G401.6 (cell line): Measurements from ENCODE around the gene DLGAP4.

Experiments
- FAIRE-seq: peaks from 2 replicates; lab custom pipeline; 2012; peaks lifted over from hg19 to GRCh38; lab: Jason Lieb, UNC

DLGAP4 gene

GRCh38 chr20:36353740-36354139, 47.6 kb downstream of the DLGAP4 start:
- FAIRE-seq = no peak

DNA sequence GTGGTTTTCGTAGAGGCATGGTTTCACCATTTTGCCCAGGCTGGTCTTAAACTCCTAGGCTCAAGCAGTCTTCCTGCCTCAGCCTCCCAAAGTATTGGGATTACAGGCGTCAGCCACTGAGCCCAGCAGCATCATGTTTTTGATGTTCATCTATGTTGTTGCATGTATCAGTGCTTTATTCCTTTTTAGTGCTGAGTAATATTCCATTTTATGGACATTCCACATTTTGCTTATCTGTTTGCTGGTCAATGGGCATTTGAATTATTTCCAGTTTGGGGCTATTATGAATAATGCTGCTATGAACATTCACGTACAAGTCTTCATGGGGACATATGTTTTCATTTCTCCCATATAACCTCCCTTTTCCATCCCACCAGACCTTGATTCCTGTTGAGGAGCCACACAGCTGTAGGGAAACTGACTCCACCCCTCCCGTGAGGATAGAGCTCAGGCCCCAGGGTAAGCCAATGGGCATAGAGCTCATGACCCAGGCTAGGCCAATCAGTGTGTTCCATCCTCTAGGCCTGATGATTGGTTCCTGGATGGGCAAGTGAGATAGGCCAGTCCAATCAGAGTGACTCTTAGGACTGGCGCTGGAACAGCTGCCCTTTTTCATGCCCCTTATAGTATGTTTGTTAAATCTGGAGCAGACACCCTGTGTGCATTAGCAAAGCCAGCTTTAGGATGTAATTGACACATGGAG, 49.5 kb downstream of the DLGAP4 start:
- FAIRE-seq = no peak

GRCh38 chr20:36359668-36360406, 53.7 kb downstream of the DLGAP4 start:
- FAIRE-seq = no peak

- FAIRE-seq = no peak
Observed at GRCh38 chr20:36360429-36360828, 54.3 kb downstream of the DLGAP4 start.

DNA sequence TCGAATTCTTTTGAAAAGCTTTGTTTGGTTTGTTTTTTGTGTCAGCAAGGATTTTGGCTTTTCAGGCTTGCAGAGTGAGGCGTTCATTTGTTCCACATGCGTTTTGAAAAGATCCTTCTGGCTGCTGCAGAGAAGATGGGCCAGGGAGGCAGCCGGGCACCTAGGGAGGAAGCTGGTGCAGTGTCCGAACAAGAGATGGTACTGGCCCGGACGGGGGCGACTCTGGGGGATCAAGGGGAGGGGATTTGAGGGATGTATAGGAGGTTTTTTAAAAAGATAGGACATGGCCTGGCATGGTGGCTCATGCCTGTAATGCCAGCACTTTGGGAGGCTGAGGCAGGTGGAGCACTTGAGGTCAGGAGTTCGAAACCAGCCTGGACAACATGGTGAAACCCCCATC, 55.3 kb downstream of the DLGAP4 start:
- FAIRE-seq = no peak

GRCh38 chr20:36362261-36362660, 56.1 kb downstream of the DLGAP4 start:
- no peak for FAIRE-seq

GRCh38 chr20:36362978-36363713, 57.0 kb downstream of the DLGAP4 start:
- FAIRE-seq = no peak

DNA sequence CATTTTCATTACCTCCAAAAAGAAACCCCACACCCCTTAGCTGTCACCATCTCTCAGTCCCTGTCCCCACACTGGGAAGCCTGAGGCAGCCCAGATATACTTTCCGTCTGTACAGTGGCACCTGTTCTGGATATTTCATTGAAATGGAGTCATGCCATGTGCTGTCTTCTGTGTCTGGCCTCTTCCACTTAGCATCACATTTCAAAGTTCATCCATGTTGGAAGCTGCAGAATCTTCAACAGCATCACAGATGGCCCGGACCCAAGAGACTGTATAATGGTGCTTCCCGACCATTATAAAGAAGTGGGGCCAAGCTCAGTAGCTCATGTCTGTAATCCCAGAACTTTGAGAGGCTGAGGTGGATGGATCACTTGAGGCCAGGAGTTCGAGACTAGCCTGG, 58.4 kb downstream of the DLGAP4 start:
- FAIRE-seq = no peak

GRCh38 chr20:36366623-36367369, 60.7 kb downstream of the DLGAP4 start:
- no peak for FAIRE-seq

- FAIRE-seq = no peak
Observed at GRCh38 chr20:36367370-36367745, 61.2 kb downstream of the DLGAP4 start.

DNA sequence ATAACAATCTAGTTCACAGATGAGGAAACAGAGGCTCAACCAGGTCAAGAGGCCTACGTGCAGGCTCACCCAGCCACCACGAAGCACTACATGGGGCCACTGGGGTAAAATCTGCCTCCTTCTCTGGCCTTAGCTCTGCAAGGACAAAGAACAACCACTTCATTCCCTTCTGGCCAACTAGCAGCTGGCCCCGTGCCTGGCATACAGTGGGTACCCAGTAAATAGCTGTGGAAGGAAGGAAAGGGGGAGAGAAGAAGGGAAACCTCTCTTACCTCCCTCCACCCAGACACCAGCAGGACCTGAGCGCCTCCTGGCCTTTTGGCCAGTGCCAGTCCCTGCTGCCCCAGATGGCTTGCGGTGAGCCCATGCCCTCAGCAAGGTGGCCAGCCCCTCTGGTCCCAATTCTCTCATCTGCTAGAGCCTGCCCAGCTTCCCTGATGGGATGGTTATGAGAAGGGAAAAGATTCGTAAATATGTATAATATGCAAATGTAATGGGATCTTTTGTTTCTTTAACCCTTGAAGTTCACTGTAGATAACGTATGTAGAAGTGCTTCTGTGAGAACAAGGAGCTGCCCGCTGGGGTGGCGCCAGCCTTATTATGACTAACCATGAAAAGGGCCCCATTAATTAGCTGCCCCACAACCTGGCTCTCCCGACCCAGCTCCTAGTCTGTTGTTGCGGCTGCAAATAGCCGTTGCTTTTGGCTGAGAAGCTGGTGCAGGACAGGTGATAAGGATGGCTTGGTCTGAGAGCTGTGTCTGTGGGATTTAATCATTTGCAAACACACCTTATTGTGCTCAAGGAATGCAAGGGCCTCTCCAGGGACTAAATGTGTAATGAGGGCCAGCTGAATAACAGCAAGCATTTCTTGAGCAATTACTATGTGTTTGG, 62.0 kb downstream of the DLGAP4 start:
- FAIRE-seq = no peak

GRCh38 chr20:36368869-36369268, 62.7 kb downstream of the DLGAP4 start:
- FAIRE-seq = no peak

DNA sequence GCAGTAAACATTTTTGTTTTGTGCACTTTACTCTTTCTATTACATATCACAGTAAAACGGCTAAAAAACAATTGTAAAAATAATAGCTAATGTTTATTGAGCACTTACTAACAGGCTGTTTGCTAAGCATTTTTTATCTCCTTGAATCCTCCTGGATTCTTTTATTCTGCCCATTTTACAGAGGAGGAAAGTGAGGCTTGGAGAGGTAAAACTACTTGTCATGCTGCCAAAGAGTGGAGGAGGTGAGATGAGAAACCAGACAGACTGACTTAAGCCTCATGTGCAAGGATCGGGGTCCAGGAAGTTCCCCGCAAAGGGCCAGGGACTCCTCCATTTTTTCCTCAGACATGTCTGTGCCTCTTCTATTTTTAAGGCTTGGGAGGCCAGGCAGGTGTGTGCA, 63.6 kb downstream of the DLGAP4 start:
- no peak for FAIRE-seq

DNA sequence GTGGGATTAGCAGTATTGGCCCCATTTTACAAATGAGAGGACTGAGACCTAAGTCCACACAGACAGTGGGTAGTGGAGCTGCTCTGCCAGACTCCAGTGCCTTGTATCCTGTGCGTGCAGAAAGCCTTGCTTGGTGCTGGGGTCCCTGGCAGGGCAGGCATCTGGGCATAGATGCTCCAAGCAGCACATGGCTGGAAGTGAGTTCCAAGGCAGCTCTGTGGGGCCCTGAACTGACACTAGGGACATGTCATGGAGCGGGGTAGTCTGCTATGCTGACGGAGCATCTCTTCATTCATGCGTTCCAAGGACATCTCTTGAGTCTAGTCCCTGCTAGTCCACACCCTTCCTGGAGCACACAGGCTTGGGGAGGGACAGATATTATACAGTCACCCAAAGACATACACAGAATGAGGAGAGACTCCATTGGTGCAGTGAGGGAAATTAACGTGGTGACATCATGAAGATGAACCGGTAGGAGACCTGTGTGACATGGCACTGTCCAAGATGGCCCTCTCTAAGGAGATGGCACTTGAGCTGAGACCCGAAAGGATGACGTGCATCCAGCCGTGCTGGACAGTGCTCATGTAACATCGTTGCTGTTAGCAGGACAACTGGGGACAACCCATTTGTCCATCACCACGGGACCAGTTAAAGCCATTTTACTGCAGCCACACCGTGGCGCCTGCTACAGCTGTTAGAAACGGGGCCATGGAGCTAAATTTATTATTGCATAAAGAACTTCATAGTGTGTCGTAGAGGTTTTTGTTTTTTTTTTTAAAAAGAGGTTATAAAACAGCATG, 65.1 kb downstream of the DLGAP4 start:
- no peak for FAIRE-seq

- no peak for FAIRE-seq
Observed at GRCh38 chr20:36372666-36373065, 66.5 kb downstream of the DLGAP4 start.

DNA sequence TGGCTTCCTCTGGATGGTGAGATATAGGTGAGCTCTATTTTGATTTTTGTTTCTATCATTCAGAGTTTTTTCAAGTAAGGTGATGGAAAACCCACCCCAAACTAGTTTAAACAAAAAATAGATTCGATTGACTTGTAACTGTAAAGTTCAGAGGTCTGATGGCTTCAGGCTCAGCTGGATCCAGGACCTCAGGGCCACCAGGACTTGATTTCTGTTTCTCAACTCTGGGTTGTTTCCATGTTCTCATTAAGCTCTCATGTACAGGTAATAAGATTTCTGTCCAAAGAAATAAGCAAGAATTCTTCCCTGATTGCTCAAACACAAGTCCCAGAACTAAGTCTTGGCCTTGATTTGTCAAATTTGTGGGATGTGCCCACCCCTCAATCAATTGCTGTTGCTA, 67.0 kb downstream of the DLGAP4 start:
- FAIRE-seq = no peak

DNA sequence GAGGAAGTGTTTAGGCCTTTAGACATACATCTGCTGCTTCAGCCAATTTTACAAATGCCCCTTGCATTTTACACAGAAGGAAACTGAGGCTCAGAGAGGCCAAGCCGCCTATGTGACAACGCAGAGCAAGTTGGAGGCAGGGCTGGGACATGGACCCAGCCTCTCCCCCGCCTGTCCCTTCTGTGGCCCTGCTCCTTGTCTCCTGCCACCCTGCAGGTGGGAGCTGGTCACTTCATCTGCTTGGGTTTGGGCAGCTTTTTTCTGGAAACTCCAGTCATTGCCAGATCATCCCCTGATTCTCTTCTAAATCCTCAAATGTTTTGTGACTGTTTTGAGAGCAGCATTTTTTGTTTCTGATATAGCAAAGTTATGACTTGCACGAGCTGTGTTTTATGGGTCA, 68.9 kb downstream of the DLGAP4 start:
- FAIRE-seq = no peak

- FAIRE-seq = no peak
Observed at GRCh38 chr20:36377348-36378326, 71.5 kb downstream of the DLGAP4 start.

- FAIRE-seq = no peak
Observed at GRCh38 chr20:36378686-36379085, 72.5 kb downstream of the DLGAP4 start.
